GM12878 (cell line): Measurements from ENCODE around the gene CTNNBL1.

ENCODE experiments used
- ATF3 ChIP-seq: IDR thresholded peaks from 2 replicates; pipeline ENCODE4 v1.6.1; 2011; ENCODE audit warnings: low read depth, mild to moderate bottlenecking, low read length, moderate library complexity, borderline replicate concordance; ENCODE audit errors: extremely low read depth
- CTCF ChIP-seq, 3 experiments: IDR thresholded peaks in 2 of 3; conservative IDR thresholded peaks in 1 of 3; 2 replicates each; pipeline ENCODE4 v1.5.1; 2011; ENCODE audit warnings: low read depth in 3 of 3, low read length in 3 of 3, mild to moderate bottlenecking in 3 of 3, control low read depth in 2 of 3, moderate library complexity in 2 of 3, inconsistent platforms in 1 of 3, mixed read lengths in 1 of 3; ENCODE audit not compliant: control insufficient read depth in 2 of 3, insufficient read depth in 1 of 3; ENCODE audit errors: extremely low read depth in 1 of 3
- TBL1XR1 ChIP-seq: IDR thresholded peaks from 2 replicates; pipeline ENCODE4 v1.6.1; 2012; ENCODE audit warnings: low read depth, low read length, improper control_type of control experiment

- TF ChIP-seq TBL1XR1 (no peak), ATF3 (no peak), CTCF (IDR thresholded peaks at IDR 0.05 in 2 of 3, conservative IDR thresholded peaks at IDR 0.05 in 1 of 3; ENCODE audit: control insufficient read depth in 2 of 3, extremely low read depth in 1 of 3, insufficient read depth in 1 of 3, low read depth in 3 of 3, low read length in 3 of 3) (no peak)
Measured at GRCh38 chr20:37762716-37763485, 69.1 kb downstream of the CTNNBL1 start.
